SKM-1 treated with dmso at 0.1 percent for 144 hours (cell line): ENCODE results near the gene RMI1.
"Not testable (repeated sequence)": the region's sequence is repeated elsewhere in the genome, so short reads cannot be mapped to it uniquely, and the experiment has no call there.

Experiments used
- DNase-seq: peaks from one replicate; lab custom pipeline; 2025; ENCODE audit not compliant: unreplicated experiment; lab: John Stamatoyannopoulos, UW

The RMI1 gene

DNA sequence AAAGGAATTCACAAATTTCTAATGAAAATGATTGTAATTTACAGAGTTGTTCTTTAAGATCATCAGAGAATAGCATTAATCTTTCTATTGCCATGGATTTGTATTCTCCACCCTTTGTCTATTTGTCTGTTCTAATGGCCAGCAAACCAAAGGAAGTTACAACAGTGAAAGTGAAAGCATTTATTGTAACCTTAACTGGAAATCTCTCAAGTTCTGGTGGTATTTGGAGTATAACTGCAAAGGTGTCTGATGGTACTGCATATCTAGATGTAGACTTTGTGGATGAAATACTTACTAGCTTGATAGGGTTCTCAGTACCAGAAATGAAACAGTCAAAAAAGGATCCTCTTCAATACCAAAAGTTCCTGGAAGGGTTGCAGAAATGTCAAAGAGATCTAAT, 21.7 kb downstream of the RMI1 start:
- no peak for DNase-seq

- DNase-seq = no peak
Measured at GRCh38 chr9:84003246-84003645, 22.6 kb downstream of the RMI1 start.

DNA sequence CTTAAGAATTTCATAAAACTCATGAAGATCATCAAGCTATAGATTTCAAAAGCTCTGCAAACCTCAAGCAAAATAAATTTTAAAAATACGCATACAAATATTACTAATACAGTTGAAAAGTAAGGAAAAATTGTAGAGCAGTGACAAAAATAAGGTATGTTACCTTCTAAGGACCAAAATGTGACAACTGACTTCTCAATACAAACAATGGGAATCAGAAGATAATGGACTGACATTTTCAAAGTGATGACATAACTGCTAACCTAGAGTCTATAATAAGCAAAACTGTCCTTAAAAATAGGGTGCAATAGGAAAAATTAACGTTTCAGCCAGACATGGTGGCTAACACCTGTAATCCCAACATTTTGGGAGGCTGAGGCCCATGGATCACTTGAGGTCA, 27.1 kb downstream of the RMI1 start:
- DNase-seq = no peak

- no peak for DNase-seq
Measured at GRCh38 chr9:84024041-84024575, 43.5 kb downstream of the RMI1 start.

GRCh38 chr9:84027201-84027600, 46.6 kb downstream of the RMI1 start:
- DNase-seq = no peak

- DNase-seq = no peak
Measured at GRCh38 chr9:84031534-84031933, 50.9 kb downstream of the RMI1 start.

GRCh38 chr9:84041857-84042256, 61.3 kb downstream of the RMI1 start:
- DNase-seq = not testable (repeated sequence)

GRCh38 chr9:84045481-84046097, 65.0 kb downstream of the RMI1 start:
- DNase-seq = no peak
